ENCODE results near the gene MEF2B. TPM values are rescaled to one million over a fixed set of nuclear protein-coding genes. Genes with fewer than 3 reads are reported as not detected.

MEF2B gene
- total RNA-seq, 4 donors from 2014 or later, result 0.88 TPM; not detected in 3

GRCh38 chr19:19139876-19140229 is 30.2 kb downstream of the MEF2B start:
- TF ChIP-seq, protein P1, sequence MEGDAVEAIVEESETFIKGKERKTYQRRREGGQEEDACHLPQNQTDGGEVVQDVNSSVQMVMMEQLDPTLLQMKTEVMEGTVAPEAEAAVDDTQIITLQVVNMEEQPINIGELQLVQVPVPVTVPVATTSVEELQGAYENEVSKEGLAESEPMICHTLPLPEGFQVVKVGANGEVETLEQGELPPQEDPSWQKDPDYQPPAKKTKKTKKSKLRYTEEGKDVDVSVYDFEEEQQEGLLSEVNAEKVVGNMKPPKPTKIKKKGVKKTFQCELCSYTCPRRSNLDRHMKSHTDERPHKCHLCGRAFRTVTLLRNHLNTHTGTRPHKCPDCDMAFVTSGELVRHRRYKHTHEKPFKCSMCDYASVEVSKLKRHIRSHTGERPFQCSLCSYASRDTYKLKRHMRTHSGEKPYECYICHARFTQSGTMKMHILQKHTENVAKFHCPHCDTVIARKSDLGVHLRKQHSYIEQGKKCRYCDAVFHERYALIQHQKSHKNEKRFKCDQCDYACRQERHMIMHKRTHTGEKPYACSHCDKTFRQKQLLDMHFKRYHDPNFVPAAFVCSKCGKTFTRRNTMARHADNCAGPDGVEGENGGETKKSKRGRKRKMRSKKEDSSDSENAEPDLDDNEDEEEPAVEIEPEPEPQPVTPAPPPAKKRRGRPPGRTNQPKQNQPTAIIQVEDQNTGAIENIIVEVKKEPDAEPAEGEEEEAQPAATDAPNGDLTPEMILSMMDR (IDR thresholded peaks at IDR 0.05; ENCODE audit: low read depth), result no peak

GRCh38 chr19:19138109-19138981 is 31.7 kb downstream of the MEF2B start, which contains the start of gene TMEM161A:
Gene TMEM161A (minus strand): TSS chr19:19138478. CDS start chr19:19138428, 50 bp downstream.
- TF ChIP-seq, protein P1 (IDR thresholded peaks at IDR 0.05; ENCODE audit: low read depth), result no peak

DNA sequence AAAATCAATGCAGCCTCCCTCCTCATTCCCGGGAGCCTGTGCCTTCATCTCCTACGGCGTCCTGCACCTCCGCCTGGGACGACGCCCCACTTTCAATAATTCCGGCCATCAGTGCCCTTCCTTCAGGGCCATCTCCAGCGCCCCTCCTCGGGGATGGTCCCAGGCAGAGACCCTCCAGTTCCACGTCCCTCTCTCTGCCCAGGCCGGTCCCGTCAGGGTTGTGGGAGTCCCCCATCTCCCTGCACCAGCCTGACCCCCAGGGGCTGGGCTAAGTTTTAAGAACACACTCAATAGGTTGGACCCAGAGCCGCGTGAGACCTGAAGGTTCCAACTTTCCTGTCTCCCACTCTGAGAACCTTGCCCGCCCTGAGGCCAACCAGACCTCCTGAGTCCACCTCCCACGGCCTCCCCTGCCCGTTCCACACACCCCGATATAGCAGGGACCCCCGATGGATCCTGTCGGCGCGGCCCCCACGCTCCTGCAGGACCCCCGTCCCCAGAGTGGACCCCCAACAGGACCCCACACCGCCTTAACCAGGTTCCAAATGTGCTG is 32.4 kb downstream of the MEF2B start:
- TF ChIP-seq, protein P1 (IDR thresholded peaks at IDR 0.05; ENCODE audit: low read depth), result no peak

DNA sequence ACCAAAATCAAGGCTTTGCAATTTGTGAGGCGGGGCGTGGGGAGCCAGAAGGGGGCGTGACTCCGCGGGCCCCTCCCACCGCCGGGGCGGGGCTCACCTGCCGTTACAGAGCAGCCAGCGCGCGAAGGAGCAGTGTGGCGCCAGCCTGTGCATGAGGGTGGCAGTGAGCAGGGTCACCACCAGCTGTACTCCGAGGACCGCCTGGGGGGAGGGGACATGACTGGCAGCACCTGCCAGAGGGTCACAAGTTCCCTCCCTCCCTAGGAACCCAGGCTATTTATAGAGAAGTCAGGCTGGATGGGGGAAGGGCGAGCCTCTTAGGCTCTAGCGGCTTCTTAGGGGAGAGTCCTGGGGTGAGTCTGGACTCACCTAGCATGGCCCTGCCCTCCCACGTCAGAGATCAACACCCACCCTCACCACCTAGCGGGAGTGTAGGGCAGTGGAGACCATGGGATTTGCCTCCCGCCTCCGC is 35.3 kb downstream of the MEF2B start:
- TF ChIP-seq, protein P1 (IDR thresholded peaks at IDR 0.05; ENCODE audit: low read depth), result no peak

- TF ChIP-seq, protein P1 (IDR thresholded peaks at IDR 0.05; ENCODE audit: low read depth), result no peak
Measured at GRCh38 chr19:19133985-19134384, 36.1 kb downstream of the MEF2B start.

GRCh38 chr19:19132912-19133311 is 37.2 kb downstream of the MEF2B start:
- TF ChIP-seq, protein P1 (IDR thresholded peaks at IDR 0.05; ENCODE audit: low read depth), result no peak

DNA sequence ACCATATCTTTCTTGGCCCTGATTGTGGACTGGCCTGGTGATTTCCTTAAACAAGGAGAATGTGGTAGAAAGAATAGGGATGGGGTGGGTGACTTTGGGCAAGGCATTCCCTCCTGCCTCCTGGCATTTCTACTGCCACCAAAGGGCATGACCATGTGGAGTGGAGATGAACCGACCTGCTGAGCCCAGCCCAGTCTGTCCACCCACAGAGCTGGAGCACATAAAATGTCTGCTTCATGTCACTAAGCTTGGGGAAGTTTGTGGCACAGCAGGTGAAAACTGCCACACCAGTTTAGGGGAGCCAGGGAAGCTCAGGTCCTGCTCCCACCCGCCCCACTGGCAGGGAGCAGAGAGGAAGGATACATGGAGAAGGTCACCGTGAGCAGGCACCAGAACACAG is 38.1 kb downstream of the MEF2B start:
- TF ChIP-seq, protein P1 (IDR thresholded peaks at IDR 0.05; ENCODE audit: low read depth), result no peak
